K562 (cell line): ENCODE results near the gene CCDC87. TPM values are rescaled to one million over a fixed set of nuclear protein-coding genes. Genes with fewer than 3 reads are reported as not detected.
A peak's percentile ranks its signal among the peaks of the same experiment; 100 is the strongest.

Source experiments
- BRD4 ChIP-seq: fragments of 200-600 bp; sonication (generic); IDR thresholded peaks from 2 replicates; pipeline ENCODE4 v1.6.1; 2017; ENCODE audit warnings: inconsistent platforms
- CEBPG ChIP-seq, 3 experiments: fragments of 200-800 bp in 1 of 3; sonication (Bioruptor generic) in 1 of 3; sonication (generic) in 1 of 3; formaldehyde crosslinking in 1 of 3; IDR thresholded peaks in 2 of 3; conservative IDR thresholded peaks in 1 of 3; 2 replicates each; pipeline versions ENCODE4 v1.6.1 to v1.8.0; 2016 to 2022; ENCODE audit warnings: missing compliant biosample characterization in 2 of 3, missing genetic modification characterization in 2 of 3, mild to moderate bottlenecking in 1 of 3, missing genetic modification reagents in 1 of 3
- CGGBP1 ChIP-seq: fragments of 250-450 bp; sonication (Bioruptor Pico); IDR thresholded peaks from 2 replicates; pipeline ENCODE4 v1.9.0; 2021; ENCODE audit warnings: mild to moderate bottlenecking
- DNMT1 ChIP-seq: fragments of 450-650 bp; IDR thresholded peaks from 2 replicates; pipeline ENCODE4 v1.6.1; 2016; ENCODE audit warnings: antibody characterized with exemption, mild to moderate bottlenecking
- E2F8 ChIP-seq: fragments of 450-650 bp; IDR thresholded peaks from 2 replicates; pipeline ENCODE4 v1.7.1; 2018; ENCODE audit warnings: mild to moderate bottlenecking, low read depth; ENCODE audit not compliant: partially characterized antibody
- FOXP1 ChIP-seq: sonication (generic); formaldehyde crosslinking; IDR thresholded peaks from 2 replicates; pipeline ENCODE4 v1.8.0; 2022; ENCODE audit warnings: mild to moderate bottlenecking, missing genetic modification reagents
- HDAC1 ChIP-seq, 2 experiments: fragments of 450-650 bp; IDR thresholded peaks; 2 replicates each; pipeline ENCODE4 v1.6.1; 2016 to 2017; ENCODE audit warnings: inconsistent platforms in 1 of 2, mild to moderate bottlenecking in 1 of 2, moderate library complexity in 1 of 2
- KLF1 ChIP-seq: fragments of 450-650 bp; IDR thresholded peaks from 2 replicates; pipeline ENCODE4 v1.6.1; 2016; ENCODE audit warnings: missing genetic modification characterization, missing compliant biosample characterization
- MAX ChIP-seq: sonication (generic); formaldehyde crosslinking; IDR thresholded peaks from 2 replicates; pipeline ENCODE4 v1.9.0; 2022; ENCODE audit warnings: mild to moderate bottlenecking, missing genetic modification reagents
- MTA3 ChIP-seq: fragments of 450-650 bp; formaldehyde crosslinking; IDR thresholded peaks from 2 replicates; pipeline ENCODE4 v1.6.1; 2017; ENCODE audit warnings: mild to moderate bottlenecking, borderline replicate concordance
- NEUROD1 ChIP-seq: fragments of 150-350 bp; IDR thresholded peaks from 2 replicates; pipeline ENCODE4 v1.6.1; 2014; ENCODE audit warnings: borderline replicate concordance, low read length, low read depth; ENCODE audit not compliant: partially characterized antibody
- OTX1 ChIP-seq: fragments of 450-650 bp; formaldehyde crosslinking; IDR thresholded peaks from 2 replicates; pipeline ENCODE4 v1.4.0; 2022; ENCODE audit warnings: mild to moderate bottlenecking
- RBFOX2 ChIP-seq: fragments of 200-400 bp; formaldehyde crosslinking; IDR thresholded peaks from 2 replicates; pipeline ENCODE4 v1.6.1; 2017; ENCODE audit warnings: low read depth, mild to moderate bottlenecking, low read length, moderate library complexity
- SAP30 ChIP-seq: fragments of 200-600 bp; sonication (generic); IDR thresholded peaks from 2 replicates; pipeline ENCODE4 v1.6.1; 2012; ENCODE audit warnings: borderline replicate concordance, low read depth, mild to moderate bottlenecking, moderate library complexity, low read length, control low read depth, inconsistent platforms; ENCODE audit not compliant: insufficient read depth, poor library complexity, severe bottlenecking
- ZNF133 ChIP-seq: fragments of 250-450 bp; sonication (Bioruptor Pico); IDR thresholded peaks from 2 replicates; pipeline ENCODE4 v1.4.0; 2020; ENCODE audit warnings: mild to moderate bottlenecking
- ZNF174 ChIP-seq: fragments of 250-450 bp; sonication (Bioruptor Pico); IDR thresholded peaks from 2 replicates; pipeline ENCODE4 v1.4.0; 2020; ENCODE audit warnings: mild to moderate bottlenecking
- ZNF232 ChIP-seq: sonication (generic); formaldehyde crosslinking; IDR thresholded peaks from 2 replicates; pipeline ENCODE4 v1.8.0; 2022; ENCODE audit warnings: mild to moderate bottlenecking, missing genetic modification reagents
- ZNF668 ChIP-seq: fragments of 250-450 bp; sonication (Bioruptor Pico); IDR thresholded peaks from 2 replicates; pipeline ENCODE4 v1.8.0; 2022; ENCODE audit warnings: mild to moderate bottlenecking, inconsistent platforms
- polyA plus RNA-seq, 8 experiments: library from polyadenylated mRNA; depleted of rRNA in 4 of 8; stranded (reverse) in 5 of 8; unstranded in 3 of 8; fragments of >200 nt; fragmentation: Nextera tagmentation in 2 of 8; fragmentation: Illumina TruSeq in 1 of 8; extraction: Ambion mirVana in 2 of 8; extraction: Trizol in 1 of 8; gene quantifications; 2 replicates each; pipeline versions ENCODE4 v1.2.1 to v1.2.3, GENCODE V29; 2011 to 2014; ENCODE audit warnings: inconsistent platforms in 1 of 8, missing spikeins in 1 of 8
- total RNA-seq, 7 experiments: library from RNA; depleted of rRNA in 6 of 7; stranded (reverse); fragments of >200 nt in 6 of 7; fragmentation: Illumina TruSeq in 2 of 7; extraction: Trizol in 2 of 7; gene quantifications; 2 replicates each; pipeline versions ENCODE4 v1.2.1 to v1.2.3, GENCODE V29; 2011 to 2021; ENCODE audit warnings: low replicate concordance in 1 of 7
- TF ChIP-seq, protein P1 (sequence below): sonication (generic); formaldehyde crosslinking; IDR thresholded peaks from 2 replicates; pipeline ENCODE4 v1.8.1; 2023; ENCODE audit warnings: mild to moderate bottlenecking, missing genetic modification reagents, moderate library complexity

Gene CCDC87
- total and polyA plus RNA-seq, 9 of the 15 experiments (the other 6 are each of a cell fraction or from before 2014, with no cell fraction given) = 0.03 to 0.44 (median 0.15) TPM; not detected in 1

GRCh38 chr11:66638177-66639065, 45.6 kb upstream of the CCDC87 start, which contains the start of gene RBM4 (continued):
- TF ChIP-seq MAX (CRISPR knock-in tag) (peak; percentile 77), SAP30 (peak; percentile 63), HDAC1 (IDR thresholded peaks at IDR 0.05) (peak in 1 of 2 experiments; percentile 73; a peak in 2 of 4 replicates), KLF1 (no peak), E2F8 (peak; percentile 68), FOXP1 (CRISPR knock-in tag) (peak; percentile 37; the same call in 1 of the 2 replicates), DNMT1 (peak; percentile 99), NEUROD1 (peak; percentile 89), BRD4 (peak; percentile 87; the same call in 1 of the 2 replicates), CEBPG (CRISPR knock-in tag; IDR thresholded peaks at IDR 0.05) (peak; percentile 74), CEBPG (tag; conservative IDR thresholded peaks at IDR 0.05 in 1 of 2, IDR thresholded peaks at IDR 0.05 in 1 of 2) (peak; percentile 89 to 94), ZNF668 (CRISPR knock-in tag) (no peak), CGGBP1 (0 out of 2 replicates have a peak, but pooled peaks have one; percentile 65), MTA3 (peak; percentile 76; the same call in 1 of the 2 replicates), ZNF174 (no peak), RBFOX2 (peak; percentile 98), ZNF133 (no peak), OTX1 (CRISPR knock-in tag) (peak; percentile 86), ZNF232 (CRISPR knock-in tag) (no peak)
- TF ChIP-seq, protein P1, sequence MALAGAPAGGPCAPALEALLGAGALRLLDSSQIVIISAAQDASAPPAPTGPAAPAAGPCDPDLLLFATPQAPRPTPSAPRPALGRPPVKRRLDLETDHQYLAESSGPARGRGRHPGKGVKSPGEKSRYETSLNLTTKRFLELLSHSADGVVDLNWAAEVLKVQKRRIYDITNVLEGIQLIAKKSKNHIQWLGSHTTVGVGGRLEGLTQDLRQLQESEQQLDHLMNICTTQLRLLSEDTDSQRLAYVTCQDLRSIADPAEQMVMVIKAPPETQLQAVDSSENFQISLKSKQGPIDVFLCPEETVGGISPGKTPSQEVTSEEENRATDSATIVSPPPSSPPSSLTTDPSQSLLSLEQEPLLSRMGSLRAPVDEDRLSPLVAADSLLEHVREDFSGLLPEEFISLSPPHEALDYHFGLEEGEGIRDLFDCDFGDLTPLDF (CRISPR knock-in tag) = no peak
